HG02642 (cell line): ENCODE results near the gene EEPD1.

ENCODE experiments used
- ATAC-seq: cut with Tn5 transposase; IDR thresholded peaks from one replicate; pipeline ENCODE4 v1.9.1; 2021; ENCODE audit warnings: mild to moderate bottlenecking; ENCODE audit not compliant: unreplicated experiment, poor library complexity

Gene EEPD1

GRCh38 chr7:36154255-36155212 is 1.5 kb downstream of the EEPD1 start:
- no peak for ATAC-seq

DNA sequence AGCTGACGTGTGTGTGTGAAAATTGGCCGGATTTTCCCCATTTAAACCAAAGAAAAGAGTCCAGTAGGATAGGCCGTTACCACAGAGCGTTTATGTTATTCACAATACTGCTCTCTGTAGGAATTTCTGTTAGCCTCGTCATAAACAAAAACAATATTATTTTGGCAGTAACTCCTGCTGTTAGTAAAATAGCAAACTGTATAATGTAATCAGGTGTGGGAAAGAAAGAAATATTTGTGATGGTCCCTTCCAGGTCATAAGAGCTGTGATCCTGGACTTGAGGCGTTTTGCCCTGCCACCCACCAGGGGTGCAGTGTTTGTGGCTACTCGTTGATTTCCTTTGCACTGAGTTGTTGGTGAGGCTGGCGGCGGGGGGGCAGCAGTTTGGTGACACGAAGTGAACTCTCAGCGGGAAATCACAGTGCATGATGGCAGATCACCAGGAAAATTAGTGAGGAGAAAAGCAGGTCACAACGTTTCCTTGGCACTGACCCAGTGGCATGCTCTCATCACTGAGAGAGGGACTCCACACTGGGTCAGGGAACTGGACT is 2.8 kb downstream of the EEPD1 start:
- ATAC-seq = no peak

DNA sequence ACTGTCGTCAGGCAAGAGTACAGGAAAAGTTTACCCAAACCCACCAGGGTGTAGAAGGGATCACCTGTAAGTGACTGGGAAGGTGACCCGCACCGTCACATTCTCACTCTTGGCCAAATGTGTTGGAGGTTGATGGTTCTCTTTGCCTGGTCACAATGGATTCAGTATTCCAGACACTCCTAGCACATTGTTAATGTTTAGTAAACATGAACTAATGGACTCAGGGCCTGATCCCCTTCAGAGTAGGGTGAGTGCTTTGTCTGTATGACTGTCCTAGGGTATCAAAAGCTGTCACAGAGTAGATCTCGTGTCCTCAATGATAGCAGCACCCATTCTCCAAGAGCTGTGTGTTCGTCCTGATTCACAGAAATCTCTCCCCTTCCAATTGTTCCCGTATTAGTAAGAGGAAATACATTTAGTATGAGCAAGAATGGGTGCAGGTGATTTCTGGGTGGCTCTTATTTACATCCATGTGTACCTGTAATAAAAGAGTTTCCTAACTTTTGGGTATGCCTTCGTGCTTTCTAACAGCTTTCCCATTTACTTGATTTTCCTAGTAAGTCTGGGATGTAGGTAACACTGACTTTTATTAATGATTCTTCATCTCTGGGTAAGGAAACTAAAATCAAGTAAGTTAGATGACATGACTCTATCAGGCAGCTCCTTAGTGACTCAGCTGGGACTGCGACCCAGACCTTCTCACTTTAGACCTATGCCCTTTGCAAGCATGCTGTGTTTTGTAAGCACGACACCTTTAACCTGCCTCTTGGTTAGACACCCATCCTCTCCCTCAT is 4.7 kb downstream of the EEPD1 start:
- no peak for ATAC-seq

DNA sequence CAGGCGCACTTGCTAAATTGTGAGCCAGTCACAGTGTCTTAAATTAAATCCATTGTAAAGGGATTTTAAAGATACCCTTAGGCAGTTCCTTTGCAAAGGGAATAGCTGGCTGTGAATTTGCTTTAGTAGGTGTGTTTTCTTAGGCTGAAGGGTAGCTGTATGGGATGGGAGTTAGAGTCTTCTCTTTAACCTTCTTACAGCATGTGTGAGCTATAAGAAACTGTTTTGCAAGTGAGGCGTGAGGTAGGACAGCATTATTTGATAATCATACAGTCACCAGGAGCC is 5.2 kb downstream of the EEPD1 start:
- no peak for ATAC-seq

GRCh38 chr7:36159618-36160017 is 6.6 kb downstream of the EEPD1 start:
- no peak for ATAC-seq

- ATAC-seq = no peak
Observed at GRCh38 chr7:36160313-36160712, 7.3 kb downstream of the EEPD1 start.

DNA sequence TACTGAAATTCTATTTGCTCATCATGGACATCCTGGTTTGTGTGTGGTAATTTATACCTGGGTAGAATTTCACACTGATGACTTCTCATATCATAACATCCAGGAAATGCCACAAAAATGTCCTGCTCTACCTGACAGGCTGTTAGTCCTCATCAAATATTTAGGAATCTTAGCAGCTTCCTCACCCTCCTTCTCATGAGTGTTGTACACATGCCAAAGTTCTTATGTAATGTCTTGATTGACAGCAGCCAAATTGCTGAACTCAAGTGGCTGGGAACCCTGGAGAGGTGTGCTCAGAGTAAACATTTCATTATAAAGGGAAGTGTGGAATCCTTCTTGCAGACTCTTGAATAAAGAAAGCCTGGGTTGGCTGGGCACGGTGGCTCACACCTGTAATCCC is 8.9 kb downstream of the EEPD1 start:
- no peak for ATAC-seq

- no peak for ATAC-seq
Observed at GRCh38 chr7:36165059-36165458, 12.0 kb downstream of the EEPD1 start.

- ATAC-seq = no peak
Observed at GRCh38 chr7:36165802-36166201, 12.7 kb downstream of the EEPD1 start.

- no peak for ATAC-seq
Observed at GRCh38 chr7:36167403-36168050, 14.5 kb downstream of the EEPD1 start.

GRCh38 chr7:36171503-36171902 is 18.4 kb downstream of the EEPD1 start:
- ATAC-seq = no peak

- ATAC-seq = no peak
Observed at GRCh38 chr7:36175886-36176285, 22.8 kb downstream of the EEPD1 start.

- no peak for ATAC-seq
Observed at GRCh38 chr7:36176697-36177096, 23.6 kb downstream of the EEPD1 start.

- ATAC-seq = no peak
Observed at GRCh38 chr7:36180121-36180520, 27.1 kb downstream of the EEPD1 start.

DNA sequence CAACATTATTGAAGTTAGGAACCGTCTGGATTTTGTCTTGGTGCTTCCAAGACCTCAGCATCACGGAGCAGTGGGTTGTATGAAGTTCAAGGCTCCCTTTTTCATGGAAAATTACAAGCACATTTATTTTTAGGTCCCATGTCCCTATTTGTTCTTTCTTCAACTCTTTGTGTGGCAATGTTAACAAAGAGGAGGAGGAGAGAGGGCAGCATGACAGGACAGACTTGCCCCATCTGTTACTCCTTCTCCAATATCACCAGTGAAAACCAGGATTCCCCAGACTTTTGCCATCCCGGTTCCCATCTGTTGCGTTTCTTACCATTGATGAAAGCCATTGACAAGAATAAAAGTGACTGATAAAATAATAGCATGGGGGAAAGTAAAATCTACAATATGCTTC is 28.6 kb downstream of the EEPD1 start:
- ATAC-seq = no peak

- no peak for ATAC-seq
Observed at GRCh38 chr7:36182854-36183604, 30.0 kb downstream of the EEPD1 start.

DNA sequence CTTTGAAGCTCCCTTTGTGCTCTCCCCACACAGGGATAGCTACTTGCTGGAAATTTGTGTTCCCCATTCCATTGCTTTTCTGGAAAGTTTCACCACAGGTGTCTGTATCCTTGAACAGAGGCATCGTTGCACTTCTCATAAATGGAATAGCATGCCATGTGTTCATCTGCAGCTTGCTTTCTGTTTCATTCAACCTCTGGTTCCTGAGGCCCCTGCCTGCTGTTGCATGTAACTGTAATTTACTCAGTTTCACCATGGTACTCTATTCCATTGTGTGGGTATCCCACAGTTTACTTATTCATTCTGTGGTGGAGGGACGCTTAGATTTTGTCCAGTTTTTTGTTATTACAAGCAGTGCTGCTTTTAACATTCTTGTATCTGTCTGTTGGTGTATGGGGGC is 32.0 kb downstream of the EEPD1 start:
- no peak for ATAC-seq

- ATAC-seq = no peak
Observed at GRCh38 chr7:36185756-36186155, 32.7 kb downstream of the EEPD1 start.

- no peak for ATAC-seq
Observed at GRCh38 chr7:36186359-36187121, 33.5 kb downstream of the EEPD1 start.
